Epidermal melanocyte (primary cell): Measurements from ENCODE around the gene ALG12.

Experiments
- DNase-seq: peaks from one replicate; pipeline ENCODE4 v3.0.0; 2011; ENCODE audit warnings: low spot score; ENCODE audit not compliant: insufficient read length

The ALG12 gene

DNA sequence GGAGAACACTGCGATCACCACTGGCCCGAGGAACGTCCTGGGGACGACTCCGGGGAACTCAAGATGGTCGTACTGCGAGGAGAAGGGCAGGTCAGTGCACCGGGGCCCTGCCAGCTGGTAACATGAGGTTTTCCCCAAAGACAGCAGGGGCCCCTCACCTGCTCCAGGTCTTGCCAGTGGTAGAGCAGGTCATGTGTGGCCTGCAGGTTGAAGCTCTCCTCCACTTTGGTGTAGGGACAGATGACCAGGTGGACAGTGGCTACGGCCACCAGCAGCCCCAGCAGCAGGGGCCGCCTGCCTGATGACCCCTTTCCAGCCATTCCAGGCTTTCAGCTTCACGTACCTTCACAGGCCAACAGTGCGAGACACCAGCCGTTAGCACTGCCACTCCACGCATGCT, 4.8 kb downstream of the ALG12 start:
- DNase-seq: no peak

DNA sequence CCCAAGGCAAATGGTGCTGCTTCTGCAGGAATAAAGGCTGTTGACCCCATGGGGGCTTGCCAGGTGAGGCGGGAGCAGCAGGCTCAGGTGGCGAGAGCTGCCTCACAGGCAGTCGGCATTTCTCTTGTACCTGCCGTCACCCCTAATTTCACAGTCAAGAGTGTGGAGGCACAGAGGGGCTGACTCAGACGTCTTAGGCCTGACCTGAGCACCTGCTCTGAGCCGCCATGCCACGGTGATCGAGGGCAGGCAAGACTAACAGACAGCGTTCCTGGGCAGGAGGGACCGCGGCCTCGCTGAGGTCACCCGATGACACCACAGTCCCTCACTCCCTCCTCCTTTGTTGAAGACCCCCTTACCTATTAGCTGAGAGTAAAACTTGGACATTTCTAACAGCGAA, 5.2 kb downstream of the ALG12 start:
- DNase-seq: no peak

DNA sequence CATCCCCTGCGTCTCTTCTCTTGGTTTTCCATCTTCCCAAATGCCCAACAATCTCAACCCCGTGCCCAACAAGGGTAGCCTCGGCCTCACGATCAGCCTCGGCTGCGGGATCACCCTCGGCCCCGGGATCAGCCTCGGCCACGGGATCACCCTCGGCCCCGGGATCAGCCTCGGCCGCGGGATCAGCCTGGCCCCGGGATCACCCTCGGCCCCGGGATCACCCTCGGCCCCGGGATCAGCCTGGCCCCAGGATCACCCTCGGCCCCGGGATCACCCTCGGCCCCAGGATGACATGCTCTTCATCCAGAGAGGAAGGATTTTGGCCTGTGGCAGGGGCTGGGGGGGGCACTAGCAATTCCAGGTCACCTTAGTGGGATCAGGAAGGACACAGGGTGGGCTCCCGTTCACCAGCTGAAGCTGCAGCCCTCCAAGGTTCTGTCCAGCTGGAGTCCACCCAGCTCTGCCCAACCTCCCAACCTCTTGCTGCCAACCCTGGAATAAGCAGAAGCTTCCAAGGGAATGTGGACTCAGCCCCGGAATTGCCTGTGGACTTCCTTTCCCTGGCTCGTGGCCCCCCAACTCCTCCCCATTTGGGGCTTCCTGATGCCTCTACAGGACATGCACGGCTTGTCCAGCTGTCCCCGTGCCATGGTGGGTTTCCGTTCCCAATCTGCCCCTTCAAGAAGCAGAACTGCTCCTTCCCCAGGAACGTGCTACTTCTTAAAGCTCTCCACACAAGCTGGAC, 6.2 kb downstream of the ALG12 start:
- no peak for DNase-seq

DNA sequence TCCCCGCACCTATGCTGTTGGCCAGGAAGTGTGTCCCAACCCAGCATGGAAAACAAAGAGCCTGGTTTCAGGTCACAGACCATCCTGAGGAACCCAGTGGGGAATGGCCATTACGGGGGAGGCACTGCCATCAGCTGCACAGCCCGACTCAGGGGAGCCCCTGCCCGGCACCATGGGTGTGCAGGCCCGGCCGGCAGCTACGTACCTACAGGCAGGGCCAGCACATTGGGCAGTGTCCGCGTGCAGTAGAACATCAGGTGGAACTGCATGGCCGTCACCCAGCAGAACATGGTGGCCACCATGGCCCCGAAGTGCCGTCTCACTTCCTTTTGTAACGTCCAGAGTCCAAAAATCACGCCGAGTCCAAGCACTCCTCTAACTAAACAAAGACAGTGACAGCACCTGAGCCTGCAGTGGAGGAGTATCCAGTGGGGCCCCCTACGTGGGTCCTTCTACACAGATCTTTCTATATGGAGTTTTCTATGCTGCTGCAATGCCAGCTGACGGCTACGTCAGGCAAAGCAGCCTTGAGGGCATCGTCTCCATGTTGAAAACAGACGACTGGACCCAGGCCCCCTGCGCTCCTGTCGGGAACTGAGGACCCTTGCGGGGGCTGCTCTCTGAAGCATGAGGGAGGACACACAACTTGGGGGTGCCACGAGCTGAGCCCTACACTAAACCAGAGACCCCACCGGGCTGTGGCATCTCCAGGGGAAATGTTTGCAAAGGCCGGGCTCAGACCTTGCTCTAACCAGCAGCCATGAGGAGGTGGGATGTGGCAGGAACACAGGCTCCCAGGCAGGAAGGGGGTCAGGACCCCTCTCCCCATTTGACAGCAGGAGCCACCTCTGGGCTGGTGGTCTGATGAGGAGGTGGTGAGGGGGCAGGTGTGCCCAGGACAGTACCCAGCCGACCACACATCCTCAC, 7.7 kb downstream of the ALG12 start:
- DNase-seq: no peak

DNA sequence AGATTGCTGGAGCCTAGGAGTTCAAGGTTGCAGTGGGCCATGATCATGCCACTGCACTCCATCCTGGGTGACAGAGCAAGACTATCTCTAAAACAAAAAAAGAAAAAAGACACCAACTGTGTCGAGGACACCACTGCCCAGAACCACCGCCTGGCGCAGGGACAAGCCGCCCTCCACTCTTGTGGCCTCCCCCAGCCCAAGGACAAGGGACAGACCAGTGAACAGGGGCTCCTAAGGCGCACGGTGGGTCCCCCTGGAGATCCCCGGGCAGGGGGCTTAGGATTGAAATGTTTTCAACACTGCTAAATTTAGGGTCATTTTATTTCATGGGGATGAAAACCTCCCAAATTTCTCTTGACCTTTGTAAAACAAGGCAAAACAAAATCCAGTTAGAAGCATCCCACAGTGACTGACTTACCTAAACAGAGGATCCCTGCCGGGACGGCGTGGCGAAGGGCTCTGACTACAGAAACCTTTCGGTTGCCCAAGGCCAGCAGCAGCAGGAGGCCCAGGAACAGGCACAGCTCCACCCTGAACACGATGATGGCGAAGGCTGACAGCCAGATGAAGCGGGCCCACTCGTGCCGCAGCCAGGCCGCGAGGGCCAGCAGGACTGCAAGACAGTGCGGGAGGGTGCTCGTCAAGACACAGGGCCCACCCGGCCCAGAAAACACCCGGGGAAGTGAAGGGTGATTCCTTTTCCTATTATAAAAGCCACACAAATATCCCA, 8.6 kb downstream of the ALG12 start:
- DNase-seq: no peak

DNA sequence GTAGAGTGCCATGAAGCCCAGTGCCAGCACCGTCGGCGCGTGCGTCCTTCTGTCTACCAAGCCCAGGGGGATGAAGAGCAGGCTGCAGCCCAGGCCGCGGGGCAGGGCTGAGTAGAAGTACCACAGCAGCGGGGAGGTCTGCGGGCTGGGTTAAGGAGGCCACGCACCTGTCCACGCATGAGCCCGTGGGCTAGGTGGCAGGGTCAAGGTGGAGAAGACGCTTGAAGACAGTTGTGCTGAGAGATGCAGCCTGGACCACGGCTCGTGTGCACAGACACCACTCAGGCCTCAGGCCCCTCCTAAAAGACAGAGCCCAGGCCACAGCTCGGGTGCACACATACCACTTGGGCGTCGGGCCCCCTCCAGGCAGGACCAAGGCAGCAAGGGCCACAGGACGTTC, 10.4 kb downstream of the ALG12 start:
- DNase-seq: no peak

DNA sequence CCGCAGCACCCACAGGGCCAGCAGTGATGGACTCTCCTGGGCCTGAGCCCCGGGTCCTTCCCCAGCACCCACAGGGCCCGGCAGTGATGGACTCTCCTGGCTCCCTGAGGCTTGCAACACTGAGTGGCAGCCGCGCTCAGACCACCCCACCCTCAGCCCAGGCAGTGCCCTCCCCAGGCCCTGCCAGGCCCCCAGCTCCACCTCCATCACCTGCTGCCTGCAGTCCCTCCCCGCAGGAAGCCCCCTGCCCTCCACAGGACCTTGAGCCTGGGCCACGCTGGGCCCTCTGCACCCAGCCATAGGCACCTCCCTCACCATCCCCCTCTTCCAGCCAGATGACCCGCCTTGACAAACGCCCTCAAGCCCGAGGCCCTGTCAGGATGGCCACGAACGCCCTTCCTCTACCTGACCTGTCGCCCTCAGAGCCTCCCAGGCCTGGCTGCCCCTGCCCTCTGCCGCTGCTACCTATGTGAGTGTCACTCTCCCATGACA, 11.4 kb downstream of the ALG12 start:
- DNase-seq: no peak

DNA sequence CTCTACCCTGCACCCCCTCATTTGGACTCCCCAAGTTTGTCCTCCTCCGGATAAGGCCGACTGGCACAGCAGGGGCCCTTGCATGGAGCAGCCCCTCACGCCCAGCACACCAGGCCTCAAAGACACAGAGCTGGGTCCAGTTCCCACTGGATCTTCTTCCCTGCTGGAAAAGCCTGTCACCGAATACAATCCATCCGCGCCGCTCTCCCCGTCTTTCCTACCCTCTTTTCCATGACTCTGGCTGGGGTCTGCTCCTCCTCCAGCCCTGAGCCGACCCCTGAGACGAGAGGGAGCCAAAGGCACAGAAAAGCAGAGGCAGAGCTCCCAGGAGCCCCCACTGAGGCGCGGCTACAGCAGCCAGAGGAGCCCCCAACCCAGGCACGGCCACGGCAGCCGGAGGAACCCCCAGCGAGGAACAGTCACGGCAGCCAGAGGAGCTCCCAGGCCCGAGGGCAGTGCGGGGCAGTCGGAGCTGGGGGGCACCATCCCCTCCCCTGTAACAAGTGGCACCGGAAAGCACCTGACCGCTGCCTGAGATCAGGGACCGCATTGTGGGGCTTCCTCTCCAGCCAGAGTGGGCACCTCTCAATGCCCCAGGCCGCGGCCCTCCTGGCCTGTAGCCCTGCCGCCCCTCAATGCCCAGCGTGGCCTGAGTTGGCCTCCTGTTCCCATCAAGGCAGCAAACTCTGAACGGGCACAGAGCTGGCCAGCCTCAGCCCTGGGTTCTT, 12.0 kb downstream of the ALG12 start:
- DNase-seq: no peak

DNA sequence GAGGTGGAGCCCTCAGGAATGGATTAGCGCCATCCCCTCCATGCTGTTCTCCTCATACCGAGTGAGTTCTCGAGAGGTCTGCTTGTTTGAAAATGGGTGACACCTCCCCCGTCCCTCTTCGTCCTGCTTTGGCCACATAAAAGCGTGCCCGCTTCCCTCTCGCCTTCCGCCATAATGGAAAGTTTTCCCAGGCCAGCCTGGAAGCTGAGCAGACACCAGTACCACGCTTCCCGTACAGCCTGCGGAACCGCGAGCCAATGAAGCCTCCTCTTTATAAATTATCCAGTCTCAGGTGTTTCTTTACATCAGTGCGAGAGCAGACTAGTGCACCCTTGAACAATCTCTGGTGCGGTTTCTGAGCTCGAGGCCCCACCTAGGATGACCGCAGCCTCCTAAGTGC, 12.8 kb downstream of the ALG12 start:
- DNase-seq: no peak

DNA sequence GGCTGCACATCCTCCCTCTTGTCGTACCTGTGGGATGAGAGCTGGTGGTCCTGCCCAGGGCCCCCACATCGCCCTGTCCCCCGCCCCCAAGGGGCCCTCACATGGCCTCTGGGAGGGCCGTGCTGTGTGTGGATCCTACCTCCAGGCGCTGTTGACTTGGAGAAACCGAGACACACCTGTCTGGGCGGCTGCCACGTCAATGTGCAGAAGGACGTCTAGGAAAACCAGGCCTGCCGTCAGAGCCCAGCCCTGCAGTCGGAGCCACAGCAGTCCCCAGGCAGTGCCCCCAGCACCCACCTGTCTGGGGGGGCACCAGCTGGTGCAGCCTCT, 14.2 kb downstream of the ALG12 start:
- no peak for DNase-seq

DNA sequence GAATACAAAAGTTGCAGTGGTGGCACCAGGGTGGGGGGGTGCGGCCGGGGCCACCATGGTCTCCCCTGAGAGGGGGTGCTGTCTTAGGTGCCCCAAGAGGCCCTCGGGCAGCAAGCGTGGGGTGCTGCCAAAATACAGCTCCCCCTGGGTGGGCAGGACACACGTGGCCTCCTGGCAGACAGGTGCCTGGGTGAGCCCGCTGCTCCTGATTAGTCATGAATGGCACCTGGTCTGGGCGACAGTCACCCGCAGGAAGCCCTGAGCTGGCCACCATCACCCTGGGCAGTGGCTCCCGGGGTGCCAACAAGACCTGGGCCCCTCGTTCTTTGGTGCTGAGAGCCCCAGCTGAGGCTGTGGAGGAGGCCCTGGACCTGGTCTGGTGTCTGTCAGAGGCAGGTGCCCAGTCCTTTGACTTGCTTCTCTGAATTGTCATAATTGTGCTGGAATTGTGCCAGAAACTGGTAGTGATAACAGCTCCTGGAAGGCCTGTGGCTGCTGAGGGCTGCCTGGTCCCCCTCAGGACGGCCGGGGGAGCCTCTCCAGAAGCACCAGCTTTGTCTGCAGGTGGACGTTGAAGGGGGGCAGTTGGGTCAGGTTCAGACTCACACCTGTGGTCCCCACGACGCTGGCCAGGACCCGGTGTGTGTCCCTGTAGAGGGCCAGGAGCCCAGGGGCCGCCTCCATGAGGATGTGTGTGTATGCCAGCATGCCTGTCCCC, 14.8 kb downstream of the ALG12 start:
- no peak for DNase-seq

DNA sequence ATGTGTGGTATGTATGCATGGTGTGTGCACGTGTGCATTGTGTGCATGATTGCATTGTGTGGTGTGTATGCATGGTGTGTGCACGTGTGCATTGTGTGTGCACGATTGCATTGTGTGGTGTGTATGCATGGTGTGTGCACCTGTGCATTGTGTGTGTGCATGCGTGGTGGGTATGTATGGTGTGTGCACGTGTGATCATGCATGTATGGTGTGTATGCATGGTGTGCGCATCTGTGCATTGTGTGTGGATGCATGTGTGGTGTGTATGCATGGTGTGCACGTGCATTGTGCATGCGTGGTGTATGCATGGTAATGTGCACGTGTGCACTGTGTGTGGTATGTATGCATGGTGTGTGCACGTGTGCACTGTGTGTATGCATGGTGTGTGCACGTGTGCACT, 16.8 kb downstream of the ALG12 start:
- DNase-seq: no peak

DNA sequence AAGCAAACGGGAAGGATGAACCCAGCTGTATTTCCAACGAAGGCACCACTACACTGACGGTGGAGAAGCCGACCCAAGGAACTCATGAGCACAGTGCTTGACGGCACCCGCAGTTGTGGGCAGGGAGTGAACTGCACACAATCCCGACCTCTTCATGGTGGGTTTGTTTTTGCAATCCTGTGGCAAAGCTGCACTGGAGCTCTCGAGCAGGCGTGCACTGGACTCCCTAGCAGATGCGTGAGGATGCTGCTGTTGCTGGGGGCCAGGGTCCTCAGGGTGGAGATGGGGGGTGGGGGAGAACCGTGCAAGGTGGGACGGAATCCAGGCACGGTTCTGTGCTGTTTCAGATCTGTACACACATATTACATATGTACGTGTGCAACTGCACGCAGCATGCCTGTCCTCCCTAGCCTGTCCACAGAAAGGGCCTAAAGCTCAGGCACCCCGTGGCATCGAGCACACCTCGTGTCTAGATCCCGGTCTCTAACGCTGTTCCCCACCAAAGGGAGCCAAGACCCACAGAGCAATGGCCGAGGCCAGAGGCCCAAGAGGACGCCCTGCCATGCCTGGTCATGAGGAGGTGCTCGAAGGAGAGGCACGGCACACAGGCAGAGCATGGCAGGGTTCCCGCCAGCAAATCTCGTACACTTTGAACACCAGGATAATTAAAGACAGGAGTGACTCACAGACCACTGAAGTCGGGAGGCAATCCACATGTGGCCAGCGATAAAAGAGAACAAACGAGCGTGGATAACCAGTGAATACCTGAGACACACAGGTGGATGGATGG, 17.6 kb downstream of the ALG12 start:
- DNase-seq: no peak

DNA sequence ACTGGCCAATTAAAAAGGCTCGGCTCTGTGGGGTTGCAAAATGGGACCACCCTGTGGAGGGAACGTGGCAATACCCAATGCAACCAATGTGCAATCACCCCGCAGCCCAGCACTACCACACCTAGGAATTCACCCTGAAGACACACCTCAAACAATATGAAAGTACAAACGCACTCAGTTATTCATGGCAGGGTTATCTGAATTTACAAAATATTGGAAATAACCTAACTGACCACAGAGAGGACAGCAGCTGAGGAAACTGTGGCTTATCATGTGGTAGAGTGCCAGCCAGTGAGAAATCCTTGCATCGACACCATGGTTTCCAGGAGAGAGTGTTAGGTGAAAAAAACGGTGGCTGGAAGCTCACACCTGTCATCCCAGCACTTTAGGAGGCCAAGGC, 18.7 kb downstream of the ALG12 start:
- no peak for DNase-seq

DNA sequence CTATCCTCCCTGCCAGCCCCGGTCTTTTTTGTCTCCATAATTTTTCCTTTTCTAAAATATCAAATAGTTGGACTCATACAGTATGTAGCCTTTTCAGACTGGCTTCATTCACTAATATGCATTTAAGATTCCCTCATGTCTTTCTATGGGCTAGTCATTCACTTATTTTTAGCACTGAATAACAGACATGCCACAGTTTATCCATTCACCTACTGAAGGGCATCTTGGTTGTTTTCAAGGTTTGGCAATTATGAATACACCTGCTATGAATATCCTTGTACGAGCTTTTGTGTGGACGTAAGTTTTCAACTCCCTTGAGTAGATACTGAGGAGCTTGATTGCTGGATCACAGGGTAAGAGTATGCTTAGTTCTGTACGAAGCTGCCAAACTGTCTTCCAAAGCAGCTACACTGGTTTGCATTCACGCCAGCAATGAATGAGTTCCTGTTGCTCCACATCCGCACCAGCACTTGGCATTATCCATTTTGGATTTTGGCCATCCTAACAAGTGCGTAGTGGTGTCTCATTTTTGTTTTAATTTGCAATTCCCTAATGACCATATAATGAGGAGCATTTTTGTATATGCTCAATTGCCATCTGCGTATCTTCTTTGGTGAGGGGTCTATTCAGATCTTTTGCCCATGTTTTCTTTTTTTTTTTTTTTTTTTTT, 21.1 kb downstream of the ALG12 start:
- no peak for DNase-seq

DNA sequence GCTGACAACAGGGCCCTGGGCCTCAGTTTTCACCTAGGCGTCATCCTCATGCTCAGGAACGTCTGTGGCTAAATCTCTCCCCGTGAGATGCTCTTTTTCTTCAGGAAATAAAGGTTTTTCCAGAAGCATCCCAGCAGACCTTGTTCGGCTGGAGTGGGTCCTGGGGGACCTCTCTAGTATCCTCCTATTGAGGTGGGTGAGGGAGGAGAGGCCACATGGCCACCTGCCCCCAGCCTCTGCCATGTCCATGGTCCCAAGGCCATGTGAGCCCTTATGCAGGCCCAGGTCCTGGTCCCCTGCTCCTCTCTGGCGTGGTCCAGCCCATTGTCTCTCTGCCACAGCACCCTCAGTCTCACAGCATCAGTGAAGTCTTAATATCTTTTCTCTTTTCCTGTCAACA, 22.0 kb downstream of the ALG12 start:
- DNase-seq: no peak

DNA sequence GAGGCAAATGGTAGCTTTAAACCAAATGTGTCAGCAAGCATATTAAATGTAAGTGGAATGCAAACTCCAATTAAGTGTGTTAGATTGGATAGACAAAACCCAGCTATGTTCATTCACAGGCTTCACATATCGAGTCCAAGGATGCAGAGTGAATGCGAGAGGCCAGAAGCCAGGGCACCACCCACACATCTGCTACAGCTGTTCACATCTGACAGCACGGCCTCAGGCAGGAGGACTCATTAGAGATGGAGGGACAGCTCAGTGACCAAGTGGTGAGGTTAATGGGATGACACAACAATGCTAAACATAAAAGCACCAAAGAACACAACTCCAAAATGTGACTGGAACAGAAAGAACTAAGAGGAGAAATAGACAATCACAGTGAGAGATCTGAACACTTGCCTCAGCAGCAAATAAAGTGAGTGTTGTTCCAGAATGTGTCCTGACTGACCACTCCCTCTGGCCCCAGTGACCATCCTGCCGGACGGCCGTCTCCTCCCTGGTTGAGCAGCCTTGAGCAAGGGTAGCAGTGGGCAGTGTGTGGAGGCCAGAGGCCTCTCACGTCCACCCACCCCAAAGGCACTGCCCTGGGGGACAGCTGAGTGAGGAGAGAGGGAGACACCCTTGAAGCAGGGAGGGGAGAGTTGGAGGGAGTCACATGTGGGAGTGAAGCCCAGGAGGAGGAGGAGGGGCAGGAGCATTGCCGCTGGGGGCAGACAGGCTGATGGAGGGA, 23.8 kb downstream of the ALG12 start:
- DNase-seq: no peak

DNA sequence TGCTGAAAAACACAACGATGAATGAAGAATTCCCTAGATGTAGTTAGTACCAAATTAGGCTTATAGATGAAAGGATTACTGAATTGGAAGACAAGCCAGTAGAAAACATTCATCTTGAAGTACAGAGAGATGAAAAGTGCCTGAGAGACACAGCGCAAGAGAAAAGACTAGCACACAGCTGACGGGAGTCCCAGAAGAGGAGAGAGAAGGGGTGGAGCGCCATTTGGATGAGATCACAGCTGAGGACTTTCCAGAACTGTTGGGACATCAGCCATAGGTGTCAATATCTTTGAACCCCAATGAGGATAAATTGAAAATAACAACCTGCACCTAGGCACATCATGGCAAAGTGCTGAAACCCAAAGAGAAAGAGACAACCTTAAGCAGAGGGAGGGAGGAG, 25.2 kb downstream of the ALG12 start:
- DNase-seq: no peak
